OCI-LY7 (cell line): ENCODE results near the gene FGD3. TPM values are rescaled to one million over a fixed set of nuclear protein-coding genes. Genes with fewer than 3 reads are reported as not detected.

Experiments
- BruUV-seq: library from RNA; stranded (reverse); fragments of 400-500 nt; replicated peaks from 2 replicates; lab custom pipeline; 2021; lab: Mats Ljungman, UMichigan
- CTCF ChIA-PET: fragments of 300-600 bp; sonication (Branson Sonifier 250); formaldehyde crosslinking; loops from one replicate; lab custom pipeline; 2022; ENCODE audit warnings: antibody characterized with exemption; ENCODE audit not compliant: unreplicated experiment; lab: Charles Lee
- POLR2A ChIA-PET: fragments of 300-600 bp; sonication (Branson Sonifier 250); formaldehyde crosslinking; loops from one replicate; lab custom pipeline; 2022; ENCODE audit warnings: antibody characterized with exemption; lab: Charles Lee
- DNase-seq: peaks from one replicate; pipeline ENCODE4 v3.0.0-alpha.2; 2015; ENCODE audit warnings: low spot score
- H2AFZ ChIP-seq: fragments of 200-600 bp; sonication (generic), shearing (Covaris generic); 2 replicates; pipeline ENCODE4 v1.6.1; 2014; ENCODE audit warnings: mild to moderate bottlenecking, antibody characterized with exemption, low read length, moderate library complexity
- H3K27ac ChIP-seq: fragments of 200-600 bp; sonication (generic); 2 replicates; pipeline ENCODE4 v1.5.1; 2014; ENCODE audit warnings: mixed run types, low read depth, mild to moderate bottlenecking, moderate library complexity, low read length, inconsistent platforms; ENCODE audit not compliant: poor library complexity, severe bottlenecking
- H3K36me3 ChIP-seq: fragments of 200-600 bp; sonication (generic); 2 replicates; pipeline ENCODE4 v1.6.1; 2014; ENCODE audit warnings: mild to moderate bottlenecking, antibody characterized with exemption, low read length, moderate library complexity, mixed read lengths; ENCODE audit not compliant: insufficient read depth
- H3K4me1 ChIP-seq: fragments of 200-600 bp; sonication (generic); 2 replicates; pipeline ENCODE4 v1.5.1; 2014; ENCODE audit warnings: mild to moderate bottlenecking, low read length; ENCODE audit not compliant: insufficient read depth, poor library complexity, severe bottlenecking
- H3K4me2 ChIP-seq: fragments of 200-600 bp; sonication (generic); 2 replicates; pipeline ENCODE4 v1.6.1; 2014; ENCODE audit warnings: mild to moderate bottlenecking, low read length
- H3K4me3 ChIP-seq: fragments of 200-600 bp; sonication (generic); 2 replicates; pipeline ENCODE4 v1.5.1; 2014; ENCODE audit warnings: mild to moderate bottlenecking, low read depth, low read length; ENCODE audit not compliant: poor library complexity, severe bottlenecking
- H3K79me2 ChIP-seq: fragments of 200-600 bp; sonication (generic); 2 replicates; pipeline ENCODE4 v1.6.1; 2016; ENCODE audit warnings: low read depth, mild to moderate bottlenecking, low read length, moderate library complexity, mixed read lengths; ENCODE audit not compliant: insufficient read depth
- H3K9me2 ChIP-seq: fragments of 200-600 bp; sonication (generic); 2 replicates; pipeline ENCODE4 v1.6.1; 2016; ENCODE audit warnings: mild to moderate bottlenecking, low read length, mixed read lengths; ENCODE audit not compliant: insufficient read depth
- H3K9me3 ChIP-seq: fragments of 200-600 bp; sonication (generic); 2 replicates; pipeline ENCODE4 v1.6.1; 2014; ENCODE audit warnings: mild to moderate bottlenecking, mixed run types, low read length, mixed read lengths
- H4K20me1 ChIP-seq: fragments of 200-600 bp; sonication (generic); 2 replicates; pipeline ENCODE4 v1.6.1; 2014; ENCODE audit warnings: mild to moderate bottlenecking, antibody characterized with exemption, low read length, moderate library complexity, mixed read lengths; ENCODE audit not compliant: insufficient read depth
- EZH2phosphoT487 ChIP-seq: fragments of 200-600 bp; sonication (generic); IDR thresholded peaks from 2 replicates; pipeline ENCODE4 v1.6.1; 2018; ENCODE audit warnings: low read depth, borderline replicate concordance, mild to moderate bottlenecking, mixed run types, antibody characterized with exemption, low read length, moderate library complexity, mixed read lengths
- intact Hi-C: fragments of 100-400 bp; cut with micrococcal nuclease; formaldehyde crosslinking; loops from one replicate; pipeline ENCODE4 v1.10.0; 2022; ENCODE audit not compliant: unreplicated experiment
- total RNA-seq, 2 experiments: library from RNA; depleted of rRNA in 1 of 2; stranded (reverse); fragments of >200 nt in 1 of 2; shearing (Covaris generic) in 1 of 2; gene quantifications; 2 replicates each; pipeline ENCODE4 v1.2.3, GENCODE V29; 2014 to 2022
- TF ChIP-seq, protein P1 (sequence below): fragments of 200-600 bp; sonication (generic); conservative IDR thresholded peaks from 2 replicates; pipeline ENCODE4 v1.5.1; 2014; ENCODE audit warnings: mild to moderate bottlenecking, antibody characterized with exemption, low read length, moderate library complexity, mixed read lengths

Gene FGD3
- total RNA-seq, 2 experiments from 2014 or later, result 22.1 to 22.9 TPM

DNA sequence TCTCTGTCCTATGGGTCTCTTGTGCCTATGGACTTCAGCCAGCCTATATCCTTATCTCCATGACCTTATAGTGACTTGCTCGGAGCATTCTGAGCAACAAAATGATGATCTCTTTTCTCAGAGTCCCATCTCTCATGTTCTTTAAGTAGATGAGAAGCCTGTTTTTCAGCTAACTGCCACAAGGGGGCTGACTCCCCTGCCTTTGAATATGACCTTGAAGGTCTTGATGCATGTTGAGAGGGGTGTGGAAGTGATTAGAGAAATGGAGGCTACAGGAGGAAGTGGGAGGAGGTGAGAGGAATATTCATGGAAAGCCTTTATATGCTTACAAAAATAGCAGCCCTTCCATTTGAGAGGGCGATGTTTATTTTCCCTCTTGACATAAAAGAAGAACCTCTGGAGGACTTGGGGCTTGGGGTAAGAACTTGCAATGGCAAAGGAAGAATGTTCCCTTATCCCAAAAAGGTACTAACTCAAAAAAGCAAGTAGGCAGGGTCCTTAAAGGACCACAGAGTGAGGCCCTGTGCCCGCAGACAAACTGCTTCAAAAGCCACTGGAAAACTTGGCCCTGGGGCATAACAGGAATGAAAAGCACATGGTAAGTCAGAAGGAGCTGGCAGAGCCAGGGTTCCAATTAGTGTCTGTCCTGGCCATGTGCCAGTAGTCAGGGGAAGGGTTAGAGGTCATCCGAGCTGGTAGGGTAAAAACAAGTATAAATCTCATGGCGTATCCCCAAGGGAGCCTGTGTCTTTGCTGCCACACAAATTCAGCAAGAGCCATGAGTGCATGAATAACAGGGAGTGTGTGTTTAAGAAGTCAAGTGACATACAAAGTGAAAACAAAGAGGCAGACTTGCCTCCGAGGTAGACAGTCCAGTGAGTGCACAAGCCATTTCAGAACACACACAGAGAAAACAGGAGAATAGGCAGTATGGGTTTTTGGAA lies 39.1 kb downstream of the FGD3 start:
- no TSS peak for BruUV-seq
- H3K79me2 ChIP-seq, result no peaks in the 10 kb centered on the region
- H3K4me1 ChIP-seq, result no peaks in the 10 kb centered on the region
- ChIA-PET POLR2A (no interaction called here), CTCF (no interaction called here)
- intact Hi-C loops, result no loop called here
- no peak overlapping the region for H3K27ac ChIP-seq
- no peaks in the 10 kb centered on the region for H3K9me2 ChIP-seq
- no peak overlapping the region for H2AFZ ChIP-seq
- DNase-seq, result peak; percentile 48
- H4K20me1 ChIP-seq, result no peaks in the 10 kb centered on the region
- H3K4me3 ChIP-seq, result no peak overlapping the region
- H3K36me3 ChIP-seq, result peaks cover 59% of the 10 kb centered on the region
- H3K4me2 ChIP-seq, result no peak overlapping the region
- TF ChIP-seq EZH2phosphoT487, result no peak
- TF ChIP-seq, protein P1, sequence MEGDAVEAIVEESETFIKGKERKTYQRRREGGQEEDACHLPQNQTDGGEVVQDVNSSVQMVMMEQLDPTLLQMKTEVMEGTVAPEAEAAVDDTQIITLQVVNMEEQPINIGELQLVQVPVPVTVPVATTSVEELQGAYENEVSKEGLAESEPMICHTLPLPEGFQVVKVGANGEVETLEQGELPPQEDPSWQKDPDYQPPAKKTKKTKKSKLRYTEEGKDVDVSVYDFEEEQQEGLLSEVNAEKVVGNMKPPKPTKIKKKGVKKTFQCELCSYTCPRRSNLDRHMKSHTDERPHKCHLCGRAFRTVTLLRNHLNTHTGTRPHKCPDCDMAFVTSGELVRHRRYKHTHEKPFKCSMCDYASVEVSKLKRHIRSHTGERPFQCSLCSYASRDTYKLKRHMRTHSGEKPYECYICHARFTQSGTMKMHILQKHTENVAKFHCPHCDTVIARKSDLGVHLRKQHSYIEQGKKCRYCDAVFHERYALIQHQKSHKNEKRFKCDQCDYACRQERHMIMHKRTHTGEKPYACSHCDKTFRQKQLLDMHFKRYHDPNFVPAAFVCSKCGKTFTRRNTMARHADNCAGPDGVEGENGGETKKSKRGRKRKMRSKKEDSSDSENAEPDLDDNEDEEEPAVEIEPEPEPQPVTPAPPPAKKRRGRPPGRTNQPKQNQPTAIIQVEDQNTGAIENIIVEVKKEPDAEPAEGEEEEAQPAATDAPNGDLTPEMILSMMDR, result peak; percentile 77
- peaks cover 38% of the 10 kb centered on the region for H3K9me3 ChIP-seq

DNA sequence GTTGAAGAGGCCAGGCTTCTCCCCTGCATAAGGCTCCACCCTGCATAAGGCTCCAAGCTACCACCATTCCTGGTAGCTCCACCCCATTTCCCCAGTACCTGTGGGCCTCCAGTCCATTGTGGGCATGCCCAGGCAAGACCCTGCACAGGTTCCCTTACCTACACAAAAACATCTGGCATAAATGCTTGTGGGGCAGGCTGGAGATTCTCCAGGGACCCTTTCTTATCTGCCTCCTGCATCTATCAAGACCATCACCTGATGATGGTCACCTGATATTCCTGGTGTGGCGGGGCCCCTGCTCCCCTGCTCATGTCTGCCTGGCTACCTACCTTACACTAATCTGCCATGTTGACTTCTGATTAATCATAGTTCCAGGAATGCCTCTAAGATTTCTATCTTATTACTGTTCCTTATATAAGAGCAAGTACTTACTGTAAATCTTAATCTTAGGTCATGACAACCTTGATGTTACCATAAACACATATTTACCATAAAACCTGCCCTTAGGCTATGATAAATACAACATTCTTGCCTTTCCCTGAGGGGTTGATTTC lies 41.0 kb downstream of the FGD3 start:
- peaks cover 54% of the 10 kb centered on the region for H3K36me3 ChIP-seq
- no TSS peak for BruUV-seq

More for the DNA sequence above, 41.0 kb downstream of the FGD3 start:
- no peak for DNase-seq
- Histone ChIP-seq H2AFZ (no peak overlapping the region), H3K27ac (no peak overlapping the region), H3K4me2 (no peak overlapping the region), H3K79me2 (no peaks in the 10 kb centered on the region), H4K20me1 (no peaks in the 10 kb centered on the region), H3K4me3 (no peak overlapping the region), H3K9me3 (peaks cover 21% of the 10 kb centered on the region), H3K9me2 (no peaks in the 10 kb centered on the region), H3K4me1 (no peaks in the 10 kb centered on the region)
- intact Hi-C loops, result no loop called here
- POLR2A ChIA-PET, result no interaction called here
- CTCF ChIA-PET, result no interaction called here
- no peak for TF ChIP-seq EZH2phosphoT487
- TF ChIP-seq, protein P1, result no peak
